HG02642 (cell line): ENCODE measurements around the gene SWAP70.
"Not testable (repeated sequence)": the region's sequence is repeated elsewhere in the genome, so short reads cannot be mapped to it uniquely, and the experiment has no call there.

Experiments used
- ATAC-seq: cut with Tn5 transposase; IDR thresholded peaks from one replicate; pipeline ENCODE4 v1.9.1; 2021; ENCODE audit warnings: mild to moderate bottlenecking; ENCODE audit not compliant: unreplicated experiment, poor library complexity

The SWAP70 gene

DNA sequence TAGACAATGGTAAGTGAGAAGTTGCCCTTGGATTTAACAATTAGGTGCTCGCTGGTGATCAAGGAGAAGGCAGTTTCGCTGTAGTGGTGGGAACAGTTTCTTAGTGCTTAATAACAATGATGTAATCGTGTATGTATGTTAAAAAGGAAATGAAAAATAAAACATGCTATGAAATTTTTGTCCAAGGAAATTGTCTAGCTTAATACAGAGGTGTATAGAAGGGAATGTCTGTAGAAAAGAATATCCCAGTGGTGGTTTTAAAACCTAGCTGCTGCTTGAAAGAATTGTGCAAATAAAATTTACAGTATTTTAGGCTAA, 53.1 kb downstream of the SWAP70 start:
- no peak for ATAC-seq

DNA sequence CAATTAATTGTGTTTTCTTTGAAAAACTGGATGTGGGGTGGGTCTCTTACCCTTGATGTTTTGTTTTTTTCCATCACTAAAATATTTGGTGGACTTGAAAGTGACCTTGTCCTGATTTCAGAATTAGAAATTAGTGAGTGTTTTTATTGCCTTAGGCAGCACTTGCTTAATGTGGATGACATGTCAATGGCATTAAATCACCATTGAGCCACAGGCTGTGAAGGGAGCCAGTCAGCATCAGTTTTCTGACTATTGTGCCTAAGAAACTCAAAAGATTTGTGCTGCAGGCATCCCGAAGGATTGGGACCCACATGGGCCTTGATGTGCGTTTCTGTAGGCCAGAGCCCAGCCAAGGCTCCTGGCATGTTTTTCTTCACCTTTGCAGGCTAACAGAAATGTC, 53.8 kb downstream of the SWAP70 start:
- no peak for ATAC-seq

DNA sequence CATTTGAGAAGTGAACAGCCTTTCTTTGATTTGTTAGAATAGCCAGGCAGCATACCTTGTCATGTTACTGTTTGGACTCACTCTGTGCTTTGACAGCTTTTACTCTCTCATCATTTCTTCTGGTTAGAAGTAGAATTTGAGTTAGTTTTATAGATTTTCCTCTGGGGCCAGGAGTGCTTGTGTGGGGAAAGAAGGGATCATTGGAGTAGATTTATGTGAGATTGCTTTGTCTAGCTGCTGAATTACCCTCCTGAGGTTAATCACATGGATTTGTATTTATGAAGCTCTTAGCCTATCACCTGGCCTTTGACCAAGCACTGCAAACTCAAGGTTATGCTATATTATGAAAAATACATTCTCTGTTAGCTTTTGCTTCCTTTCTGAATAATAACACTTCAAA, 54.3 kb downstream of the SWAP70 start:
- no peak for ATAC-seq

DNA sequence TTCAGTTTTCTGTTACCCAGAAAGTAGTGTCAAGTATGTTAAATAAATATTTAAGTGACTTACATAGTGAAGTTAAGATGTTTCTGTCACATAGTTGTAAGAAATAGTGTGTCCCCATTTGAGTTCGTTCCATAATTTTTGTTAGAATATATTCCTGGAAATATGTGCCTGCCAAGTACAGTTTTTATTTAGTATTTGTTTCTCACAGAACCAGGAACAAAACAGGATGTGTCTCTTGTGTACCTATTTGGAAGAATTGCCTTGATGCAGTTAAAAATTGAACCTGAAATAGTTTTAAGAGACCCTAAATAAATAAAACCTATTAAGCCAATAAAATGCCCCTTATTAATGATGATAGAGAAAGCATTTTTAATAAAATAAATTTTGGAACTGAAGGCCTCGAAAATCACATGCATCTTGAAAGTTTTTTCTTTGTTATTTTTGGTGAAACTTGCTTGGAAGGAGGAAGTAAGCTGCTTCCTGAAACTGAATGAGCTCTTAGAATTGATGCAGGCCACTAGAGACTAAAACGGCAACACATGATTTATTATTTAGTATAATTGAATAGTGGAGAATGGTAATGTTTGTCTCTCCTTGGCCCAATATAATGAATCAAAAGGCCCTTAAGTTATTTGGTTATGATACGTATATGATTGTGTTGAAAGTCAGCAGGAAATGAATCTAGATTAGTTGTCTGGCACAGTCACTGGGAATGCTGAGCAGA, 55.9 kb downstream of the SWAP70 start:
- ATAC-seq, result no peak

DNA sequence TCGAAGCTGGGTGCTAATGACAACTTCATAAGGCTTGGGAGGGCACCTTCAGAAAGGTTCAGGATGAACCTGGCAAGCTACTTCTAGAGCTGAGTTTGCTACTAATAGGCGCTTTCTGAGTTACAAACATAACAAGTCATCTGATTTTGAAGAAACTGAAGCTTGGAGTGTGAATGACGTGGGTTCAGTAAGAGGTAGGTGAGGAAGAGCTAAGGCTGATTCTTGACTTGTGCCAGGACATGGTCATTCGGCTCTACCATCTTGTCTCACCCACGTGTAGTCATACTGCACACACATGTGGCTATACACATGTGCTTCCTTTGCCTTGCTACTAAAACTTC, 56.4 kb downstream of the SWAP70 start:
- no peak for ATAC-seq

DNA sequence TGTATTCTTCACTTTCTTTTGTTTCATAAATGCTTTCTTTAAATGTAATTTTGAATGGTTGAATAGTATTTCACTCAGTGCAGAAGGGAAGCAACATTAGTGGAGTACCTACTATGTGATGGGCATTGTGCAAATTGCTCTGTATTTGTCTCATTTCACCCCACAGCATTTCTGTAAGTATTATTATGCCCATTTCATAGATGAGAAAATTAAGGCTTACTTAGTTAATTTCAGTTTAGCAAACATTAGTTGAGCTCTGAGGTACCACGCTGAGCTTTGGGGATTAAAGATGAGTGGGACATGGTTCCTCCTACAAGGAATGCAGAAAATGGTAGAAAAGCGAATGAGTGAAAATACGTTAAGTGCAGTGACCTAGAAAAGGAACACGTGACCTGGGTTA, 58.1 kb downstream of the SWAP70 start:
- no peak for ATAC-seq

DNA sequence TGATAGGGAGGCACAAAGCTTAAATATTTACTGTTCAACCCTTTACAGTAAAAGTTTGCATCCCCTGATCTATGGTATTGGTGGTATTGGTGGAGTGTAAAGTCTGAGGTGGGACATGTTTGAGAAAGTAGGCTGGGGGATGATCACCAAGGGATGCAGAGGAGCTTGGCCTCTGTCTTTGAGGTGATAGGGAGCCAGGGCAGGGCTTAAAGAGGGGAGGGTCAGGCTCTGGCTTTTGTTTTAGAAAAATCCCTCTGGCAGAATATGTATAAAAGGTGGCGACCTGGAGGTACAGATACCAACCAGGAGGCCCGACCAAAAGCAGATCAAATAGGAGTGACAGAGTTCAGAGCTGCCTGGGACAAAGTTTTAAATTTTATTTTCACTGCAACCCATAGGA, 59.0 kb downstream of the SWAP70 start:
- ATAC-seq, result no peak

DNA sequence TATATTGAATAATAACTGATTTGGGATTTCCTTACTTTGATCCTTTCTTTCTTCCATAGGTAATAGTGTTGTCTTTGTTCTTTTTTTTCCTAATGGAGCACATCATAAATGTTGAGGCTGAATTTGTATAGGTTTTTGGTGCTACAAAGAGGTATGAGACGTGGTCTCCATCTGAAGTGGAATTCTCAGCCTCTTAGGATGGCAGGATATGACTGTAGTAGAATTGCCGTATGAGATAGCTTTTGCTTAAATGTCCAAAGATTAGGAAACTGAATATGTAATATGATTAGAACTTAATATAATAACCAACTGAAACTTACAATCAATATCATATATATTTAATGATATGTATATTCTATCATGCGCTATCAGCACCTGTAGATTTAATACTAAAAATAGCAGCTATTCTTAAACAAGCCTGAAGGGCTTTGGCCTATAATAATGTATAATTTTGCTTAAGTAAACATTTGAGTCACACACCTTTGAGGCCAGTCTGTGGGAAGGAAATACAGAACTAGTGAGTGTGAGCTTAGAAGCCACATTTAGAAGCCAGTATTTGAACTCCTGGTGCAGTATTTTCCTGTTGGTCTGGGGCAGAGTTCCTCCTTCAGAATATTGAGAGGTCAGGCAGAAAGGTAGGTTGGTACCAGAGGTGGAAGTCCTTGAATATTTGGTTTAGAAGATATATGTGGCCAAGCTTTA, 62.6 kb downstream of the SWAP70 start:
- no peak for ATAC-seq

DNA sequence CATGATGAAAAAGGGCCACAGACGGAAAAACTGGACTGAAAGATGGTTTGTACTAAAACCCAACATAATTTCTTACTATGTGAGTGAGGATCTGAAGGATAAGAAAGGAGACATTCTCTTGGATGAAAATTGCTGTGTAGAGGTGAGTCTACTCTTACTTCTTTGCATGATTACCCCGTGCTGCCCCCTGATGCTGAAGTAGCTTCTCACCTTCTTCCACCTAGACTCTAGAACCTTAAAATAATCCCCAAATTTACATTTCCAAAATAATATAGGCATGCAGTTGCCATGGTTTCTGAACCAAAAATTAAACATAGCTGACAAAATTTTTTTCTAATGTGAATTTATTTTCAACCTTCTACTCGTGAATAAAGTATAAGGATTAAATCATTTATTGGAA, 64.2 kb downstream of the SWAP70 start:
- ATAC-seq, result no peak

DNA sequence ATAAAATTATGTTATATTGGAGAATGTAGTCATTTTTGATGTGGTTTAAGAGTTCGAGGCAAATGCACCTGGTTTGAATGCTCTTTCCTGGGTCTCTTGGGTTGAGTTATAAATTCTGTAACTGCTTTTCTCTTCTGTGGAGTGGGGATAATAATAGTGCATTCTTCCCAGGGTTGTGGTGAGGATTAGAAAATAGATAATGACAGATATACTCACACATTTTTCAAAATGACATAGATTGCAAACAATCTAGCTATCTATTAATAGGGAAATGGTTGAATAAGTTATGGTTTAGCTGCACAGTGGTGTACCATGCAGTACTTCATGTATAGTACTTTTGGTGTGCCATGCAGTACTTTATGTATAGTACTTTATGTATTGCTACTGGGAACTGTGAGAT, 67.4 kb downstream of the SWAP70 start:
- ATAC-seq, result no peak

DNA sequence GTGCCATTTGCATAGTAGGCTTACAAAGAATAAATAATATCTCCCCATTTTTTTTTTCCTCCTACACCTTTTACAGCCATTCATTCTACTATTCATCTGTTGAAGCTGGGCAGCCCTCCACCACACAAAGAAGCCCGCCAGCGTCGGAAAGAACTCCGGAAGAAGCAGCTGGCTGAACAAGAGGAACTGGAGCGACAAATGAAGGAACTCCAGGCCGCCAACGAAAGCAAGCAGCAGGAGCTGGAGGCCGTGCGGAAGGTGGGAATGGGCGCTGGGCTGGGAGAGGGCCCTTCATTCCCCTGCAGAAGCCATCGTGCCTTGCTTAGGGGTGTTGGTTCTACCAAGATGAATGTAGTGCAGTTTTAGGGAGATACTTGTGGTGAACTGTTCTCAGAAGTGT, 68.6 kb downstream of the SWAP70 start:
- ATAC-seq, result no peak

DNA sequence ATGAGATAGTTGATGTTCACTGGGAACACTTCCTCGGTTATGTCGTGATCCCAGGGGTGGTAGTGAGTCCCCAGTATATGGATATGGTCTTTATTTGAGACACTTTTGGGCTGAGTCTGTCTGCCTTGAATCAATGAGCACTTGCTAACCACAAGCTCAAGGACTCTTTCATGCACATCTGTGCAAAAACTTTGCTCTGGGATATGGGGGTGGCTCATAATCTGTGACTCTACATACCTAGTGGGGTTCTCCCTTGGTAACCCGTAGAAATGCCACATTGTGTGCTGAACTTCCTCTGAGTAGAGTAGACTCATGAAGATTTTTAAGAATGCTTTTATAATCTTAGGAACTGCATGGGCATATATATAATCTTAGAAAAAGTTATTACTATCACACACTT, 69.3 kb downstream of the SWAP70 start:
- no peak for ATAC-seq

DNA sequence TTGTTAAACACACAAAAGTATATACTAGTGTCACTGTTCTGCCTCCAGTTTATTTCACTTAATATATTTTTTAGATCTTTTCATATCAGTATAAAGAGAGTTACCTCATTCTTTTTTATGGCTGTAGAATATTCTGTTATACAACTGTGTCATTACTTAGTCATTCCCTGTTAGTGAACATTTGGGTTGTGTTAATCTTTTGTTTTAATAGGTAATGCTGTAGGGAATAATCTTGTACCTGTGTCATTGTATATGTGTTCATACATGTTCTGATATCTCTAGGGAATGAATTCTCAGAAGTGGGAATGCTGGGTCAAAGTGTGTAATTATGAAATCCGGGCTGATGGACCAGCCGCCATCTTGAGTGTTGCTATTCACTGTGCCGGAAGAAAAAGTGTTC, 71.4 kb downstream of the SWAP70 start:
- ATAC-seq, result no peak

DNA sequence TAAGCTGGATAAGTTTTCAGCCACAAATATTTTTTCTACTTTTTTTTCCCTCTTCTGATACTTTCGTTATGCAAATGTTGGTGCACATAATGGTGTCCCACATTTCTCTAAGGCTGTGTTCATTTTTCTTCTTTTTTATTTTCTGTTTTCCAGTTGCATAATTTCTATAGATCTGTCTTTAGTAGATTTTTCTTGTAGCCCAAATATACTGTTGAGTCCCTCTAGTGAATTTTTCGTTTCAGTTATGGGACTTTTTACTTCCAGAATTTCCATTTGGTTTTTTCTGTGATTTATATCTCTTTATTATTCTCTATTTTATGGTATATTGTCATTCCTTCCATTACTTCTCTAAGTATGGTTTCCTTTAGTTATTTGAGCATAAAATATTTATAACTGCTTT, 72.0 kb downstream of the SWAP70 start:
- ATAC-seq, result no peak

DNA sequence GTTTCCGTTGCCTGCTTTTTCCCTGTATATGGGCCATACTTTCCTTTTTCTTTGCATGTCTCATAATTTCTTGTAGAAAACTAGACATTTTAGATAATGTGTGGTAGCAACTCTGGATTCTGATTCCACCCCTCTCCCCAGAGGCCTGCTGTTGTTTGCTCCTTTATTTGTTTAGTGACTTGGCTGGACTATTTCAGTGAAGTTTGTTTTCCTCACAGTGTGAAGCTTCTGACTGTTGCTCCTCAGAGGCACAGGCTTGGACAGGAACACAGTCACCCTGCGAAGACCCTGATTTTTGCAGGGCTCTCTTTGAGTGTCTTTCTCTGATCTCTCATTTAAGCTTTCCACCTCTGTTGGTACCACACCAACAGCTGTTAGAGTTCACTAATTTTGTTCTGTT, 72.5 kb downstream of the SWAP70 start:
- ATAC-seq, result no peak

DNA sequence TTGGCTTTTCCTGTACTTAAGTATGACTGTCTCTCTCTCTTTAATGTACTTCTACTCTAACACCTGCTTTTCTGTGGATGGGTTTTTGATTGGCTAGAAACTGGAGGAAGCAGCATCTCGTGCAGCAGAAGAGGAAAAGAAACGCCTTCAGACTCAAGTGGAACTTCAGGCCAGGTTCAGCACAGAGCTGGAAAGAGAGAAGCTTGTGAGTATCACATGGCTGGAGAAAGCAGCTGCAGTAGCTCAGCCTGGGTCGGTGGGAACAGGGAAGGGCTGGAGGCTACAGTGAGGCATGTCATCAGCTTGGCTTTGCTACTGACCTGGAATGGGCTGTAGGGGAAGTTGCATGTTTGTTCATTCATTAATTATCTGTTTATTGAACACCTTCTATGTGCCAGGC, 74.2 kb downstream of the SWAP70 start:
- no peak for ATAC-seq

DNA sequence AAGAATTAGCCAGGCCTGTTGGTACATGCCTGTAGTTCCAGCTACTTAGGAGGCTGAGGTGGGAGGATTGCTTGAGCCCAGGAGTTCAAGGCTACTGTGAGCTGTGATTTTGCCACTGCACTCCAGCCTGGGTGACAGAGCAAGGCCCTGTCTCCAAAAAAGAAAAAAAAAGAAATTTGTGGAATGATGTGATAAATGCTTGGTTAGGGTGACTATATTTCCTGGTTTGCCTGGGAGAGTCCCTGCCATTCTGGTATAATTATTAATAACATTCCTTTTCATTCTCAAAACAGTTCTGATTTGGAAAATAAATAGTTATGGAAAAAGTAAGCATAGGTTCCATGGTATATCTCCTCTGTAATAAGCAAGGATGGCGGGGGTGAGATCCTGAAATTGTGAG, 74.8 kb downstream of the SWAP70 start:
- ATAC-seq, result no peak

DNA sequence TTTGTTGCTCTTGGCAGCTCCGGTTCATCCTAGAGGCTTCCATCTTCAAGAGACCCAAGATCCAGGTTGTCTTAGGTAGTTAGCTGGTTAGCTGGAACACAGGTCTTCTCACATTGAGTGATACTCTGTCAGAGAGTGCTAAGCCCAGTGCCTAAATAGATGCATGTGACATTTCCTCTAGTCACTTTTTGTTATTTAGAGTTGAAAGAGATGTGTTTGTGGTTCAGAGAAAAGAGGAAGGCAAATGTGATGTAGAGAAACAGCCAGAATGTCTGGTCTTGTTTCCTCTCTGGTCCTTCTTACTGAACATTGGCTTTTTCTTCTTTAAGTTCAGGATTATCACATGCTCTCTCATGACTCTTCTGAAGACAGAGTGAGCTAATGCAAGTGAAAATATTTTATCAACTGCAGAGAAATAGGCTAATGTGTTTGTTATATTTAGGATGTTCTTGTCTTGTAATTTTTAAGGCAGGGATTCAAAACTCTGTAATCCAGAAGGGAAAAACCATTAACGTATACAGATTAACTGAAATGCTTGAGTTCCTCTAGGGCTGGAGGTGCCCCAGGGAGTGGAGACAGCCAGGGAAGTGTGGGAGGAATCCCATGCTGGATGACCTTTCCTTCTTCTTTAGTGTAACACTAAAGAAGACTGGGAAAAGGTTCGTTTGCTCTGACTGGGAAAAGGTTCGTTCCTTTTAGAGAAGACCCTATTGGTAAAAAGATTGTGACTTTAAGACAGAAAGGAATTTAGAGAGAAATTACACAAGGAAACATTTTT, 75.4 kb downstream of the SWAP70 start:
- no peak for ATAC-seq

DNA sequence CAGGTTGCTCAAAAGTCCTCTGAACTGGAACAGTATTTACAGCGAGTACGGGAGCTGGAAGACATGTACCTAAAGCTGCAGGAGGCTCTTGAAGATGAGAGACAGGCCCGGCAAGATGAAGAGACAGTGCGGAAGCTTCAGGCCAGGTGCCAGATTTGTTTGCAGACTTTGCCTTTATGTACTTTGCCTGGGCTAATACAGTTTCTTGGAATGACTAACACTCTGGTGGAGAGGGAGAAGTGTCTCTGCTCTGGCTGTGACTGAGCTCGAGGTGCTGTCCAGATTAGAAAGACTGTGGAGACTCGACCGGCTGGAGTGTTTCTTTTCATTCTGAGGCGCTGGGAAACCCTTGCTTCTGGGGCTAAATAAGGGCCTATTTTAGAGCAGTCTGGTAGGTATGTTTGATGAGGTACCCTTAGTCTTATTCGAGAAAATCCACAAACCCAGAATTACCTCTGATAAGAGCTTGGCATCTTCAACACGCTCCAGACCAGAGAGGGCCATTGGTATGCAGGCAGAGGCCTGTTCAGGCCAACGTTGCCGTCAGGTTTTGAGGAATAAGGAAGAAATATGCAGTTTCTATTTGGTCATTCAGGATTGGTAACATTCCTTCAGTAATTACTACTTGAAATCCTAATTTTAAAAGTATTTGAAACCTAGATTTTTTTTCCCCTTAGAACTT, 76.5 kb downstream of the SWAP70 start:
- ATAC-seq, result no peak

DNA sequence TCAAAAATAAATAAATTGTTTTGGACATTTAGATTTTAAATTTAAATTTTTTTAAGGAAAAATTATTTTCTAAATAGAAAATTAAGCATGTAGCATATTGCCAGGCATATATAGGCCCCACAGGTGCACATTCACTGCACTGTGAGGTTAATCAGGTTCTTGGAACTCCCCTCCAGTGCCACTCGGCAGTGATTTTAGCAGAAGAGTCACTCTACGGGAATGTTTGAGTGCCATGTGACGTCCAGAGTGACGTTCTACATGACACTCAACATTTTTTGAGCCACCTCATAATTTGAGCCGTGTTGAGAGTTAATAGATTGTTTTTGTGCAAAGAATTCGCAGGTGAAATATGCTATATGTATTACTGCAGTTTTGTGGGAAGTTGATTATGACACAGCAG, 77.4 kb downstream of the SWAP70 start:
- no peak for ATAC-seq

DNA sequence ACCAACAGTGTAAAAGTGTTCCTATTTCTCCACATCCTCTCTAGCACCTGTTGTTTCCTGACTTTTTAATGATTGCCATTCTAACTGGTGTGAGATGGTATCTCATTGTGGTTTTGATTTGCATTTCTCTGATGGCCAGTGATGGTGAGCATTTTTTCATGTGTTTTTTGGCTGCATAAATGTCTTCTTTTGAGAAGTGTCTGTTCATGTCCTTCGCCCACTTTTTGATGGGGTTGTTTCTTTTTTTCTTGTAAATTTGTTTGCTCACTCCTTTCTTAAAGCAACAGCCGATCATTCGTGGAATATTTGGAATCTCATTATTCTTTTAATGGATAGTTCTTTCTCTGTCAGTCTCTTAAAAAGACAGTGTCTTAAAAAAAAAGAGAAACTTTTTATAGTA, 79.6 kb downstream of the SWAP70 start:
- ATAC-seq, result not testable (repeated sequence)
